ENCODE data around the gene RASGRP2.
A peak's percentile ranks its signal among the peaks of the same experiment; 100 is the strongest.

RASGRP2 gene

GRCh38 chr11:64696045-64696444 lies 47.9 kb downstream of the RASGRP2 start:
- no peak for DNase-seq (ENCODE audit: low read depth in 2 of 2)

- DNase-seq (ENCODE audit: low read depth in 2 of 2) = no peak
These were observed 48.4 kb downstream of the RASGRP2 start for GRCh38 chr11:64695548-64695947.

- no peak for DNase-seq (ENCODE audit: low read depth in 2 of 2)
These were observed 49.0 kb downstream of the RASGRP2 start for GRCh38 chr11:64694821-64695365.

GRCh38 chr11:64694026-64694755 lies 49.8 kb downstream of the RASGRP2 start:
- no peak for DNase-seq (ENCODE audit: low read depth in 2 of 2)

- DNase-seq (ENCODE audit: low read depth in 2 of 2) = no peak
These were observed 51.1 kb downstream of the RASGRP2 start for GRCh38 chr11:64692764-64693331.

- no peak for DNase-seq (ENCODE audit: low read depth in 2 of 2)
These were observed 52.4 kb downstream of the RASGRP2 start for GRCh38 chr11:64691543-64691942.

- no peak for DNase-seq (ENCODE audit: low read depth in 2 of 2)
These were observed 53.7 kb downstream of the RASGRP2 start for GRCh38 chr11:64690235-64690634.

- peak; percentile 78 to 91 for DNase-seq (ENCODE audit: low read depth in 2 of 2)
These were observed 55.4 kb downstream of the RASGRP2 start for GRCh38 chr11:64688534-64688982.

GRCh38 chr11:64687643-64688533 lies 56.1 kb downstream of the RASGRP2 start:
- DNase-seq (ENCODE audit: low read depth in 2 of 2) = no peak

- no peak for DNase-seq (ENCODE audit: low read depth in 2 of 2)
These were observed 56.7 kb downstream of the RASGRP2 start for GRCh38 chr11:64687204-64687603.

GRCh38 chr11:64686466-64687170 lies 57.3 kb downstream of the RASGRP2 start:
- DNase-seq (ENCODE audit: low read depth in 2 of 2) = no peak

- no peak for DNase-seq (ENCODE audit: low read depth in 2 of 2)
These were observed 58.4 kb downstream of the RASGRP2 start for GRCh38 chr11:64685536-64685935.

- DNase-seq (ENCODE audit: low read depth in 2 of 2) = no peak
These were observed 59.6 kb downstream of the RASGRP2 start for GRCh38 chr11:64684357-64684756.

- DNase-seq (ENCODE audit: low read depth in 2 of 2) = no peak
These were observed 62.8 kb downstream of the RASGRP2 start for GRCh38 chr11:64681171-64681570.

- DNase-seq (ENCODE audit: low read depth in 2 of 2) = no peak
These were observed 64.1 kb downstream of the RASGRP2 start for GRCh38 chr11:64679846-64680245.

- DNase-seq (ENCODE audit: low read depth in 2 of 2) = no peak
These were observed 66.4 kb downstream of the RASGRP2 start for GRCh38 chr11:64677441-64678023.

All from stimulated activated CD4-positive, alpha-beta T cell treated with anti-CD3 and anti-CD28 coated beads, Interleukin-15, amount 100 ng/mL, for 48 hours (primary cell).